Measurements from ENCODE around the gene HDAC4. TPM values are rescaled to one million over a fixed set of nuclear protein-coding genes. Genes with fewer than 3 reads are reported as not detected.
"Not testable (repeated sequence)": the region's sequence is repeated elsewhere in the genome, so short reads cannot be mapped to it uniquely, and the experiment has no call there.

The HDAC4 gene
- total RNA-seq, 2 experiments from 2014 or later: 64.8 to 67.4 TPM

DNA sequence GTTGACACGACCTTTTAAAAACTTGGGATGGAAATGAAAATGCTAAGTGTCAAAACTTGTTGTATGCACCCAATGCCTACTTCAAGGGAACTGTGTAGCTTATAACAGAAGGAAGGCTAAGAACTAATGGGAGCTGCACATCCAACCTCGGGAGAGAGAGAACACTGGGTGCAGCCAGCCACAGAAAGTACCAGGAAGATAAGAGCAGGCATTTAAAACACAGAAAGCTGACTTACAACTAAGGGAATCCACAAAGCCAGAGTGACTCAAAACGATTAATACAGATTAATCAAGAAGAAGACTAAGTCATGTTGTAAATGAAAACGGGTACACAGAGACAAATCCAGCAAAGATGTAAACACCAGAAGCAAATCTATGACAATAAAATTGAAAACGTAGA is 113.4 kb downstream of the HDAC4 start:
- no peak for DNase-seq
- Mint-ChIP-seq H3K4me1 (peaks cover 69% of the 10 kb centered on the region), H3K27ac (peak overlapping the region; percentile 3), H3K36me3 (ENCODE audit: low read depth) (peaks cover 18% of the 10 kb centered on the region), H3K27me3 (peaks cover 15% of the 10 kb centered on the region), H3K9me3 (no peaks in the 10 kb centered on the region), H3K4me3 (no peak overlapping the region)
- ChIA-PET CTCF (interaction anchor here (1.5 to 2.2 kb wide), 3 partner anchors 12 to 20 kb away, joined by 6 to 11 read pairs (median 7); no protein-coding TSS in a partner anchor), POLR2A (interaction anchor here (1.2 to 7.4 kb wide), 3 partner anchors 8 to 22 kb away, joined by 3 to 55 read pairs (median 41); no protein-coding TSS in a partner anchor)

GRCh38 chr2:239286901-239287300 is 113.9 kb downstream of the HDAC4 start:
- H3K4me3 Mint-ChIP-seq: no peak overlapping the region
- no peak for DNase-seq
- H3K36me3 Mint-ChIP-seq (ENCODE audit: low read depth): peaks cover 18% of the 10 kb centered on the region
- no peaks in the 10 kb centered on the region for H3K9me3 Mint-ChIP-seq
- peaks cover 15% of the 10 kb centered on the region for H3K27me3 Mint-ChIP-seq
- ChIA-PET POLR2A (interaction anchor here (1.0 to 7.4 kb wide), 4 partner anchors 7 to 21 kb away, joined by 4 to 55 read pairs (median 28); no protein-coding TSS in a partner anchor), CTCF (interaction anchor here (1.3 to 1.5 kb wide), 2 partner anchors 8 to 11 kb away, joined by 3 to 6 read pairs; no protein-coding TSS in a partner anchor)
- H3K27ac Mint-ChIP-seq: peak overlapping the region; percentile 3
- peaks cover 69% of the 10 kb centered on the region for H3K4me1 Mint-ChIP-seq

DNA sequence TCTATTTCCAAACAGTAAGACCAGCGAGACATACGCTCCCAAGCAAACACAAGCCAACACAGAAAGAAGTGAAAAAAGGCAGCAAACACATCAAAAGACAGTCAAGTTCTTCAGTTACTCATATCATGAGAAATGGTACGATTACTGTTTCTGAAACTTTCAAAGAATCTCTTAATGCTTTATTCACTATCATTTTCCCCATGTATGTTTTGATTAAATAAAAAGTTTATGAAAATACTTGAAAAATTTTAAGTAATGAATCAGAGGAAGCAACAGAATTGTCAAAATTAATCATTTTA is 114.9 kb downstream of the HDAC4 start:
- CTCF ChIA-PET: interaction anchor here (0.9 to 1.3 kb wide), 3 partner anchors 9 to 18 kb away, joined by 3 to 5 read pairs (median 3); no protein-coding TSS in a partner anchor
- Mint-ChIP-seq H3K4me1 (peaks cover 69% of the 10 kb centered on the region), H3K4me3 (peak overlapping the region; percentile 54), H3K27ac (peak overlapping the region; percentile 74), H3K27me3 (peaks cover 15% of the 10 kb centered on the region), H3K9me3 (no peaks in the 10 kb centered on the region), H3K36me3 (ENCODE audit: low read depth) (peaks cover 18% of the 10 kb centered on the region)
- POLR2A ChIA-PET: interaction anchor here (1.0 to 7.4 kb wide), 5 partner anchors 8 to 18 kb away, joined by 4 to 55 read pairs (median 13); no protein-coding TSS in a partner anchor
- no peak for DNase-seq

GRCh38 chr2:239285071-239285931 is 115.5 kb downstream of the HDAC4 start:
- peaks cover 14% of the 10 kb centered on the region for H3K36me3 Mint-ChIP-seq (ENCODE audit: low read depth)
- CTCF ChIA-PET: interaction anchor here (1.2 to 1.4 kb wide), 3 partner anchors 8 to 19 kb away, joined by 3 to 5 read pairs (median 3); no protein-coding TSS in a partner anchor
- H3K27me3 Mint-ChIP-seq: peaks cover 15% of the 10 kb centered on the region
- H3K4me1 Mint-ChIP-seq: peaks cover 64% of the 10 kb centered on the region
- H3K4me3 Mint-ChIP-seq: peak overlapping the region; percentile 54
- DNase-seq: no peak
- H3K9me3 Mint-ChIP-seq: no peaks in the 10 kb centered on the region
- POLR2A ChIA-PET: interaction anchor here (1.2 to 7.4 kb wide), 5 partner anchors 9 to 36 kb away, joined by 4 to 55 read pairs (median 13); no protein-coding TSS in a partner anchor
- peak overlapping the region; percentile 74 for H3K27ac Mint-ChIP-seq

- Mint-ChIP-seq H3K27ac (no peak overlapping the region), H3K4me1 (peaks cover 55% of the 10 kb centered on the region), H3K9me3 (no peaks in the 10 kb centered on the region), H3K4me3 (no peak overlapping the region), H3K36me3 (ENCODE audit: low read depth) (peaks cover 12% of the 10 kb centered on the region), H3K27me3 (peaks cover 15% of the 10 kb centered on the region)
- CTCF ChIA-PET: interaction anchor here (1.2 to 1.4 kb wide), 2 partner anchors 10 to 20 kb away, joined by 3 read pairs; no protein-coding TSS in a partner anchor
- DNase-seq: no peak
- POLR2A ChIA-PET: interaction anchor here (1.7 to 7.4 kb wide), 4 partner anchors 9 to 37 kb away, joined by 4 to 55 read pairs (median 14); no protein-coding TSS in a partner anchor
Observed at GRCh38 chr2:239283961-239284795, 116.6 kb downstream of the HDAC4 start.

GRCh38 chr2:239283288-239283945 is 117.4 kb downstream of the HDAC4 start:
- CTCF ChIA-PET: no interaction called here
- no peak overlapping the region for H3K4me3 Mint-ChIP-seq
- peaks cover 12% of the 10 kb centered on the region for H3K36me3 Mint-ChIP-seq (ENCODE audit: low read depth)
- peaks cover 56% of the 10 kb centered on the region for H3K4me1 Mint-ChIP-seq
- peaks cover 15% of the 10 kb centered on the region for H3K27me3 Mint-ChIP-seq
- H3K27ac Mint-ChIP-seq: no peak overlapping the region
- POLR2A ChIA-PET: interaction anchor here (1.7 to 7.4 kb wide), 3 partner anchors 8 to 38 kb away, joined by 4 to 55 read pairs (median 16); no protein-coding TSS in a partner anchor
- no peaks in the 10 kb centered on the region for H3K9me3 Mint-ChIP-seq
- DNase-seq: no peak

DNA sequence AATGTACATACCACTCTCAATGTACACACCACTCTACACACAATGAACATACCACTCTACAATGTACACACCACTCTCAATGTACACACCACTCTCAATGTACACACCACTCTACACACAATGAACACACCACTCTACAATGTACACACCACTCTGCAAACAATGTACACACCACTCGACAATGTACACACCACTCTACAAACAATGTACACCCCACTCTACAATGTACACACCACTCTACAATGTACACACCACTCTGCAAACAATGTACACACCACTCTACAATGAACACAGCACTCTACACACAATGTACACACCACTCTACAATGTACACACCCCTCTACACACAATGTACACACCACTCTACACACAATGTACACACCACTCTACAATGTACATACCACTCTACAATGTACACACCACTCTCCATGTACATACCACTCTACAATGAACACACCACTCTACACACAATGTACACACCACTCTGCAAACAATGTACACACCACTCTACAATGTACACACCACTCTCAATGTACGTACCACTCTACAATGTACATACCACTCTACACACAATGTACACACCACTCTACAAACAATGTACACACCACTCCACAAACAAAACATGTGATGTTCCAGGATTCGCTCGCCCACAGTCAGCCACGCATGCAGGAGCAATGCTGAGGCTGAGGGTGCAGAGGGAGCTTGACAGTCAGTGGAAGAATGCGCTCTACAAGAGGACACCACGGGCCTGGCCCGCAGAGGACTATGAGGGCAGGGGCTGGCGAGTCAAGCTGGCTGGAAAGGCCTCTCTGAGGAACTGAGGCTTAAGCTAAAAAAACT is 118.2 kb downstream of the HDAC4 start:
- no peak for DNase-seq
- no peak overlapping the region for H3K27ac Mint-ChIP-seq
- H3K4me3 Mint-ChIP-seq: no peak overlapping the region
- H3K9me3 Mint-ChIP-seq: no peaks in the 10 kb centered on the region
- H3K4me1 Mint-ChIP-seq: peaks cover 56% of the 10 kb centered on the region
- ChIA-PET CTCF (no interaction called here), POLR2A (interaction anchor here (7.4 kb wide), 1 partner anchor 7 kb away, joined by 55 read pairs; no protein-coding TSS in a partner anchor)
- peaks cover 13% of the 10 kb centered on the region for H3K27me3 Mint-ChIP-seq
- H3K36me3 Mint-ChIP-seq (ENCODE audit: low read depth): peaks cover 8% of the 10 kb centered on the region

- ChIA-PET CTCF (interaction anchor here (1.0 to 2.5 kb wide), 4 partner anchors 8 to 101 kb away, joined by 3 to 7 read pairs (median 5); no protein-coding TSS in a partner anchor), POLR2A (interaction anchor here (0.7 to 2.5 kb wide), 5 partner anchors 9 to 121 kb away, joined by 3 to 6 read pairs (median 4); partner anchors contain the start of gene HDAC4)
- H3K36me3 Mint-ChIP-seq (ENCODE audit: low read depth); H3K4me3 Mint-ChIP-seq; H3K27ac Mint-ChIP-seq; H3K9me3 Mint-ChIP-seq; H3K27me3 Mint-ChIP-seq: not testable (repeated sequence)
- H3K4me1 Mint-ChIP-seq: peaks cover 57% of the 10 kb centered on the region
- peak; percentile 65 for DNase-seq
Observed at GRCh38 chr2:239280296-239281017, 120.4 kb downstream of the HDAC4 start.

DNA sequence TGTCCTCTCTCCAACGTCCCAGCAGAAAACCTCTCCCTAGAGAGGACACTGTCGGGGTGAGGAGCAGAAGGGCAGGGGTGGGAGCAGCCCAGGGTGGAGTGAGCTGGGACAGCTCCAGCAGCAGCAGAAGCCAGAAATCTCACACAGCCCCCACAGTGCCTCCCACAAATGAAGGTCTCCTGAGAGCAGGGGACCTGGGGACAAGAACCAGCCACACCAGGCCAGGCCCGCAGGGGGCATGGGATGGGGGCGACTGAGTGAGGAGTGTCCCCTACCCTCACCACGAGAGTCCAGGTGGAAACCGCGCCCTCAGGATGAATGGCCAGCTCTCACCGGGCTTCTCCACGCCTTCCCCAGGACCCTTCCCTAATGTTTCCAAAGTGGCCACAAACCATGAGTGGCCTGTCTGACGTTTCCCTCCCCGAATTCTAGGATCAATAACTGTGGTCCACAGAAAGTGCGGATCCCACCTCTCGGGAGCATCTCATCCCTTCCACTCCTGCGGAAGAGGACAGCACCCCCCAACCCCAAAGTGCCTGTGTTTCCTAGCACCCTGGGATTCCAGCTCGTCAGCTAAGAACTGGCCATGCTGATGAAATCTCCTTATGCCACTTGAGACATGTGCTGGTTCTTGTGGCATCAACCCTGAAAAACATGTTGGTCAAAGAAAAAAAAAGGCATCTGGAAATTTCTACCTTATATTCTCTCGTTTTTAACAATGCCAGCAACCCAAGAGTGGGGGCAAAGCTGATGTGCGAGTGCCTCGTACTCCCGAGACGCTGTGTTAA is 121.1 kb downstream of the HDAC4 start:
- ChIA-PET CTCF (interaction anchor here (1.0 to 2.5 kb wide), 4 partner anchors 9 to 102 kb away, joined by 3 to 7 read pairs (median 5); no protein-coding TSS in a partner anchor), POLR2A (interaction anchor here (0.7 to 2.5 kb wide), 6 partner anchors 8 to 121 kb away, joined by 3 to 6 read pairs (median 4); partner anchors contain the start of gene HDAC4)
- Mint-ChIP-seq H3K27me3 (no peaks in the 10 kb centered on the region), H3K9me3 (no peaks in the 10 kb centered on the region), H3K27ac (peak overlapping the region; percentile 11), H3K36me3 (ENCODE audit: low read depth) (peaks cover 4% of the 10 kb centered on the region), H3K4me3 (no peak overlapping the region), H3K4me1 (peaks cover 55% of the 10 kb centered on the region)
- no peak for DNase-seq

DNA sequence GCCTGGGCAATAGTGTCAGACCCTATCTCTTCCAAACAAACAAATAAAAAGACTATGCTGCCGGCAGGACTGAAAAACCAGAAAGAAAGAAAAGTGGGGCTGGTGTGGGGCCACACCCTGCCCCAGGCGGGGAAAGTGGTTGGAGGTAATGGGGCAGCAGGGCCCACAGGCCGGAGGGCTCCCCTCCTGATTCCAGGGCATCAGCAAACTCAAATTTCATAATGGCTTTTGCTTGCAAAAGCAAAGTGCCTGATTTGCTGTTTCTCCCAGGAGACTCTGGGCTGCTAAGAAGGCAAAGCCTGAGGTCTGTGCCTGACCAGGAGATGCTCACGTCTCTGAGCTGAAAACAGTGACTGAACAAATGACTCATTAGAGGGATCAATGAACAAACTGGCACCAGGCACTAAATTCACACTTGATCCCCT is 121.9 kb downstream of the HDAC4 start:
- Mint-ChIP-seq H3K9me3 (no peaks in the 10 kb centered on the region), H3K4me3 (no peak overlapping the region), H3K27ac (peak overlapping the region; percentile 11), H3K27me3 (no peaks in the 10 kb centered on the region), H3K36me3 (ENCODE audit: low read depth) (peaks cover 4% of the 10 kb centered on the region), H3K4me1 (peaks cover 57% of the 10 kb centered on the region)
- POLR2A ChIA-PET: interaction anchor here (1.5 to 2.5 kb wide), 2 partner anchors 12 to 122 kb away, joined by 6 read pairs; partner anchors contain the start of gene HDAC4
- CTCF ChIA-PET: interaction anchor here (2.5 kb wide), 1 partner anchor 11 kb away, joined by 7 read pairs; no protein-coding TSS in a partner anchor
- no peak for DNase-seq
